NCI-H187 treated with DMSO at 0.1 percent for 48 hours (cell line): ENCODE results near the gene TCF4.

Experiments used
- DNase-seq: peaks from one replicate; lab custom pipeline; 2025; lab: John Stamatoyannopoulos, UW

The TCF4 gene

GRCh38 chr18:55321265-55322177 is 266.5 kb downstream of the TCF4 start:
- DNase-seq: no peak

- no peak for DNase-seq
These were observed 267.3 kb downstream of the TCF4 start for GRCh38 chr18:55320424-55321264.

GRCh38 chr18:55319459-55320193 is 268.4 kb downstream of the TCF4 start:
- DNase-seq: no peak

GRCh38 chr18:55318951-55319441 is 269.0 kb downstream of the TCF4 start:
- no peak for DNase-seq

GRCh38 chr18:55317864-55318263 is 270.1 kb downstream of the TCF4 start:
- DNase-seq: no peak

- no peak for DNase-seq
These were observed 270.7 kb downstream of the TCF4 start for GRCh38 chr18:55317324-55317723.

- DNase-seq: no peak
These were observed 271.4 kb downstream of the TCF4 start for GRCh38 chr18:55316486-55317184.

- no peak for DNase-seq
These were observed 273.3 kb downstream of the TCF4 start for GRCh38 chr18:55314615-55315237.

- DNase-seq: no peak
These were observed 274.0 kb downstream of the TCF4 start for GRCh38 chr18:55314031-55314430.

GRCh38 chr18:55310863-55311262 is 277.1 kb downstream of the TCF4 start:
- DNase-seq: no peak

GRCh38 chr18:55310044-55310676 is 277.8 kb downstream of the TCF4 start:
- no peak for DNase-seq

GRCh38 chr18:55309249-55309648 is 278.7 kb downstream of the TCF4 start:
- no peak for DNase-seq

GRCh38 chr18:55307505-55307904 is 280.5 kb downstream of the TCF4 start:
- DNase-seq: no peak

- no peak for DNase-seq
These were observed 281.5 kb downstream of the TCF4 start for GRCh38 chr18:55306359-55307024.

GRCh38 chr18:55302167-55302833 is 285.7 kb downstream of the TCF4 start:
- DNase-seq: no peak

- DNase-seq: no peak
These were observed 286.2 kb downstream of the TCF4 start for GRCh38 chr18:55301824-55302166.

- DNase-seq: no peak
These were observed 287.0 kb downstream of the TCF4 start for GRCh38 chr18:55300936-55301531.

- DNase-seq: no peak
These were observed 287.5 kb downstream of the TCF4 start for GRCh38 chr18:55300421-55300935.

GRCh38 chr18:55296778-55297177 is 291.2 kb downstream of the TCF4 start:
- DNase-seq: no peak
